Activated naive CD8-positive, alpha-beta T cell treated with anti-CD3 and anti-CD28 coated beads for 36 hours (primary cell): Measurements from ENCODE around the gene TDRD1. TPM values are rescaled to one million over a fixed set of nuclear protein-coding genes. Genes with fewer than 3 reads are reported as not detected.

Experiments used
- DNase-seq: peaks from one replicate; pipeline ENCODE4 v3.0.0; 2021
- H3K27ac Mint-ChIP-seq: one replicate; pipeline ENCODE4 v1.8.0; 2022; ENCODE audit warnings: mild to moderate bottlenecking, moderate library complexity, mixed read lengths
- H3K27me3 Mint-ChIP-seq: one replicate; pipeline ENCODE4 v1.8.0; 2022; ENCODE audit warnings: mild to moderate bottlenecking, mixed read lengths
- H3K36me3 Mint-ChIP-seq: one replicate; pipeline ENCODE4 v1.8.0; 2021; ENCODE audit warnings: mild to moderate bottlenecking, mixed read lengths
- H3K4me1 Mint-ChIP-seq: one replicate; pipeline ENCODE4 v1.8.0; 2021; ENCODE audit warnings: mixed read lengths
- H3K4me3 Mint-ChIP-seq: one replicate; pipeline ENCODE4 v1.8.0; 2022; ENCODE audit warnings: mild to moderate bottlenecking, moderate library complexity, mixed read lengths
- H3K9me3 Mint-ChIP-seq: one replicate; pipeline ENCODE4 v1.8.0; 2022; ENCODE audit warnings: mixed read lengths
- total RNA-seq, 2 experiments: library from RNA; stranded (reverse); gene quantifications; one replicate each; pipeline ENCODE4 v1.2.3, GENCODE V29; 2021

Gene TDRD1
- total RNA-seq, 2 experiments from 2014 or later: 0.21 to 0.24 TPM

DNA sequence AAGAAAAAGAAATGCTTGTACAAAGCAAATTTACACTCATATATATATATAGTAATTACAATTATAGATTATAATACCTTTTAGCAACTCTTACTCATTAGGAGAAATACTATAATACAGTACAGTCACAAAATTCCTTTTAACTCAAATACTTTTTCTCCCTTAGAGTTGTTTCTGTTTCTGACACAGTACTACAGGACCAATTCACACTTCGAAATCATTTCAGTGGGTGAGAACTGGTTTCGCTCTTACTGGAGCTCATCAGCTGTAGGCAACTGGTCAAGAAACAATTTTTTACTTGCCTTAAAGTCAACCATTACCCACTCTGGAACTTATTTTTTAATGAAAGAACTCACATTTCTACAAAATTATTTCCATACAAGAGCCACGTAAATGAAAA lies 11.2 kb upstream of the TDRD1 start:
- DNase-seq: no peak
- Mint-ChIP-seq H3K27ac (no peak overlapping the region), H3K36me3 (peaks cover 31% of the 10 kb centered on the region), H3K4me3 (no peak overlapping the region), H3K4me1 (peaks cover 47% of the 10 kb centered on the region), H3K27me3 (no peaks in the 10 kb centered on the region), H3K9me3 (peaks cover 6% of the 10 kb centered on the region)

DNA sequence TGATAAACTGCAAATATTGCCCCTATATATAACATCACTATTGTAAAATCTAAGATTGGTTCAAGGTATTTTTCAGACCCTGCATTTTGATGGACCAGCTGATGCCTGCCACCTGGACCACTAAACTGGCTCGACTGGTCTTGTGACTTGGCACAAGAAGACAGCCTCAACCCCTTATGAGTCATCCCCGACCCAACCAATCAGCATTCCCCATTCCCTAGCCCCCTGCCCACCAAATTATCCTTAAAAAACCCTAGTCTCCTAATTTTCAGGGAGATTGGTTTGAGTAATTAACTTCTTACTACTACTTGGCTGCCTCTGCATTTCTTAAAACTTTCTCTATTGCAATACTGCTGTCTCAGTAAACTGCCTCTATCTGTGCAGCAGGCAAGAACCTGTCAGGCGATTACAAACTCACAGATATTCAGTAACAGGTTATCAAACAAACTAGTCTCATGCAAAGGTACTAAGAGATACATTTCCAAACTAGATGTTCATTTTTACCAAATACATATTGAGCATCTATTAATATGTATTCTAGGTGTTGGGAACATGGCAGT lies 10.6 kb upstream of the TDRD1 start:
- Mint-ChIP-seq H3K4me1 (peaks cover 44% of the 10 kb centered on the region), H3K9me3 (peaks cover 6% of the 10 kb centered on the region), H3K4me3 (no peak overlapping the region), H3K27ac (no peak overlapping the region), H3K27me3 (no peaks in the 10 kb centered on the region), H3K36me3 (peaks cover 30% of the 10 kb centered on the region)
- DNase-seq: no peak

DNA sequence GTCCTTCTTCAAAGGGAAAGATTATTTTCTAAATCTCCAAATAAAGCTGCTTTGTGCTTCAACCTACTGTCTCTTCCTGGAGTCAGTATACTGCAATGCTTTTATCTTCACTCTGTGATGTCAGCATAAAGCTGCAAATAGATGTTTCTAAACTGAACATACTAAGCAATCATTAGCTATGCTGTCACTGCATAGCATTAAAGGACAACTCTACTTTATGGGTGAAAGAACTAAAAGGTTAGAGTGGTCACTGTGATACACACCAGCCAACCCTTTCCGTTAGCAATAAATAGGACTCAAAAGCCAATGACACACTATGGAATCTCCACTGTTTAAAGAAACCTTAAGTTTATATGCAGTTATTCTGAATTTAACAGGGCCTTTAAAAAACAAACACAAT lies 6.9 kb upstream of the TDRD1 start:
- peaks cover 3% of the 10 kb centered on the region for H3K27me3 Mint-ChIP-seq
- no peak for DNase-seq
- peak overlapping the region; percentile 98 for H3K4me3 Mint-ChIP-seq
- no peak overlapping the region for H3K27ac Mint-ChIP-seq
- H3K4me1 Mint-ChIP-seq: peaks cover 35% of the 10 kb centered on the region
- peaks cover 6% of the 10 kb centered on the region for H3K9me3 Mint-ChIP-seq
- H3K36me3 Mint-ChIP-seq: peaks cover 20% of the 10 kb centered on the region

DNA sequence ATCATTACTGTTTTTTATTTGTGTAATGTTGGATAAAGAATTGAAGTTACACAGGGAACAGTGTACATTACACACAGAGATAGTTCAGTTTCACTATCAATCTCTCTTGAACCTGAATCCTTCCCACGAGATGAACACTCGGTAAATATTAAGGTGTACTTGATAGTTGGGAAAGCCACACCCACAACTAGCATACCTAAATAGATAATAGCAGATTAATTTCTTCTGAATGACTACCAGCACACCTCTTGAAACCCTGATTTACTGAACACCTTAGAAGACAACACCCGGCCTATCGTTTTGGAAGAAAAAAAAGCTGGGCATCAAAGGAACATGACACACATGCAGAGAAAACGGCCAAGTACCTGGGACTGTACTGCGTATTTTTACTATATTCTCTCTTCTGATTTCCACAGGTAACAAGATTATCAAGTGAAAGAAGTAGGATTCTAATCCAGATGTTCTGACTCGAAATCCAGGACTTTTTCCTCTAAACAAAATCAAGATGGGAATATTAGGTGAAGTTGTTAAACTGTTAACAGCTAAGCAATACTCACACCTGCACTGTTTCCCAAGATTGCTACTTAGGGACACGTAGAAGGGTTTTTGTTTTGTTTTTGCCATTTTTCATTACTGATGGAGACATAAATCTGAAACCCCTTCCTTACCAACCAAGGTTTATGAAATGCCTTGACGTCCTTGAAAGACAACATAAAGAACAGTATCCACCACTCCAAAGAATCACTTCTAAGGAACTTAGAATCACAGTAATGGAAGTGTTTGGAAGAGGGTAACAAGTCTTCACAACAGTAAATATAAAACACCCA lies 6.2 kb upstream of the TDRD1 start:
- DNase-seq: no peak
- peaks cover 32% of the 10 kb centered on the region for H3K4me1 Mint-ChIP-seq
- H3K4me3 Mint-ChIP-seq: peak overlapping the region; percentile 98
- peaks cover 3% of the 10 kb centered on the region for H3K27me3 Mint-ChIP-seq
- H3K36me3 Mint-ChIP-seq: peaks cover 16% of the 10 kb centered on the region
- H3K27ac Mint-ChIP-seq: peak overlapping the region; percentile 97
- peaks cover 6% of the 10 kb centered on the region for H3K9me3 Mint-ChIP-seq

DNA sequence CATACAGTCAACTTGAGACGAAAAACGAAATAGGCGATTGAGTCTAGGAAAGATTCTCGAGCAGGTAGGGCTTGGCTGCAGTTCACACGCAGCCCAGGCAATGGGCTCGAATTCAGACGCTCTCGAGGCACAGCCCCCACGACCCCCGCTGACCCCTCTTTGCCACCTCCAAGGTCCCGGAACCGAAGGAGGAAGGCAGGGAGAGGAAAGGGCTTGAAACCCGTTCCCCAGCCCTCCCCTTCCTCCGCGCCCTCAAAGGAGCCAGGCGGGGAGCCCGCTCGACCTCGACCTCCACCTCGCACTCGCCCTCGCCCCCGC lies 5.6 kb upstream of the TDRD1 start:
- peaks cover 12% of the 10 kb centered on the region for H3K36me3 Mint-ChIP-seq
- H3K27ac Mint-ChIP-seq: peak overlapping the region; percentile 97
- H3K4me1 Mint-ChIP-seq: peaks cover 28% of the 10 kb centered on the region
- peaks cover 3% of the 10 kb centered on the region for H3K27me3 Mint-ChIP-seq
- H3K9me3 Mint-ChIP-seq: peaks cover 2% of the 10 kb centered on the region
- H3K4me3 Mint-ChIP-seq: peak overlapping the region; percentile 98
- no peak for DNase-seq

DNA sequence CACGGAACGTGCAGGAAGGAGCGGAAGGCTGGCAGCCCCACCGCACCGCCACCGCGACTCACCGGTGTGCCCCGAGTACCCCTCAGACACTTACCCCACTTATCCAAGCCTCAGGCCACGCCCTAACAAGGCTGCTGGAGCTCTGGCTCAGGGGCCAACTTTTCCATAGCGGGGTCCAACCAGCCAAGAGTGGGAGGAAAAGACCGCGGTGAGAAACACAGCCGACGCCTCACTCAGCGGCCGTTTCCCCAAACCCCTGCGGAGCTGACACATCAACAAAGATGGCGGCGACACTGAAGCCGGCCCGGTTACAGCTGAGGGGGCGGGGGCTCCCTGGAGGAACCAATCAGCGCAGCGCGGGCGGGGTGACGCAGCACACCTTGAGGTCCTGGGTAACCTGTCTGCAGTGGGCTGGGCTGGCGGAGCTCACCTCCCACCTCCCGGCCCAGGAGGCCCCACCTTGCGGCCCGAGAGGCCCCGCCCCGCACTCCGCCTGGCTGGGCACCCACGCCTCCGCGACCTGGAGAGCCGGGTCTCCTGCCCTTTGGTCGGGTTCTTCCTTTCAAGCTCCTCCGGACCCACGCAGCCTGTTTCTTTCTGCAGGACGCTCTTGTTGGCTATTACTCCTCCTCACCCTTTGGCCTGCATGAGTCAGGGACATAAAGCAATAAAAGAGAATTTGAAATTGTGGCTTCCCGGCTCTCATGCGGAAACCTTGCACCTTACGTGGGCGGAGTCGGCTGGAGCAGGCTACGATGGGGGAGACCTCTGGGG lies 5.0 kb upstream of the TDRD1 start, which contains the start of gene CCDC186:
CCDC186 (minus strand) TSS at position 283 of the 774 bp plus-strand sequence. CDS start 10,935 bp downstream, outside the sequence.
- Mint-ChIP-seq H3K9me3 (no peaks in the 10 kb centered on the region), H3K4me3 (peak within 1 kb of the TSS; percentile 98), H3K4me1 (peaks cover 27% of the 10 kb centered on the region), H3K27me3 (peaks cover 3% of the 10 kb centered on the region), H3K36me3 (peaks cover 8% of the 10 kb centered on the region), H3K27ac (peak within 1 kb of the TSS; percentile 97)
- DNase-seq: peak; percentile 98

DNA sequence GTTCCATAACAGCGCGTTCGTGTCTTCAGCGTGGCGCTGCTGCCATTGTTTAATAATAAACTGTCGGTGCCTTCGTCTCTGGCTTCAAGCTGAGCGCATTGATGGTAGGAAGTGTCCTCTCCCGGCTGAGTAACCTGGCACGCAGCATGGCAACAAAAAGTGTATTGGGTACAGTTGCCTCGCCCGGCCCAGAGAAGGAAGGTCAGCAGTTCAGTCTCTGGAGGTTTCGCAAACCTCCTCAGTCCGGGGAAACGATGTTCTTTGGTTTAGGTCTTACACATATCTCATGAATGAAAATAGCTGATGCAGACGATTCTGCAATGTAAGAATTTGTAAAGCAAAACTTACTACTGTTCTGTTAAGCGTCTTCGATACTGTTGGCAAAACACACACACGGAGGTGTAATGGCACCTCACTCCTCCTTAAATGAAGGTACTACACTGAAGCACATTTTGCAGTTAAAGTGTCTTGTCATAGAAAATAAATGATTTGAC lies 4.4 kb upstream of the TDRD1 start:
- Mint-ChIP-seq H3K9me3 (no peaks in the 10 kb centered on the region), H3K4me1 (peaks cover 27% of the 10 kb centered on the region), H3K27ac (peak overlapping the region; percentile 83), H3K27me3 (peaks cover 3% of the 10 kb centered on the region), H3K36me3 (peaks cover 3% of the 10 kb centered on the region), H3K4me3 (peak overlapping the region; percentile 98)
- DNase-seq: no peak

DNA sequence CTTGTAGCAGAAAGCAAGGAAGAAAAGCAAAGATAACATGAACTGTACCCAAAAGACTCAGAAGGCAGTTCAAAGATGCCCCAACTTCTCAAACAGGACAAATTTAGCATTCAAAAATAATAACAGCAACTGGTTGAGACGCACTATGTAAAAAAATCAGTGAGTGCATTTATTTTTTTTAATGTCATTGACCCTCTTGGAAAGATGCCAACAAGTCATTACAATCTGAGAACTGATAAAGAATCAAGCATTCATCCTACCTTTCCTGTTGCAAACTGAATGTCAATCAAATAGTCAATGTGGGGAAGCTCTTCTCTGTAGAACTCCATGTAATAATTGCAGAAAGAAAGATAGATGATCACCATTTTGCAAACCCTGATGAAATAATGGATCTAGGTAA lies 3.5 kb upstream of the TDRD1 start:
- no peaks in the 10 kb centered on the region for H3K9me3 Mint-ChIP-seq
- H3K36me3 Mint-ChIP-seq: no peaks in the 10 kb centered on the region
- peaks cover 3% of the 10 kb centered on the region for H3K27me3 Mint-ChIP-seq
- peaks cover 25% of the 10 kb centered on the region for H3K4me1 Mint-ChIP-seq
- no peak for DNase-seq
- no peak overlapping the region for H3K4me3 Mint-ChIP-seq
- no peak overlapping the region for H3K27ac Mint-ChIP-seq

DNA sequence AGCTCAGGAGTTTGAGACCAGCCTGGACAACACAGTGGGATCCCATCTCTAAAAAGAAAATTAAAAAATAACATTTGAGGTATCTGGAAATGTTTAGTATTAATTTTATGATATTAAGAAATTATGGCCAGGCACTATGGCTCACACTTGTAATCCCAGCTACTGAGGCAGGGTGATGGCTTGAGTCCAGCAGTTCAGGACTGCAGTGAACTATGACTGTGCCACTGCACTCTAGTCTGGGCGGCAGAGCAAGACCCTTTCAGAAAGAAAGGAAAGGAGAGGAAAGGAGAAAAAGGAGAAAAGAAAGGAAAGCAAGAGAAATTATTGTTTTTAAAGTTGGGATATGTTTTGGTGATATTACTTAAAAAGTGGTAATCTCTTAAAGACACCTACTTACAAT lies 2.6 kb upstream of the TDRD1 start:
- H3K9me3 Mint-ChIP-seq: no peaks in the 10 kb centered on the region
- H3K4me3 Mint-ChIP-seq: no peak overlapping the region
- H3K36me3 Mint-ChIP-seq: no peaks in the 10 kb centered on the region
- no peak overlapping the region for H3K27ac Mint-ChIP-seq
- H3K4me1 Mint-ChIP-seq: peaks cover 25% of the 10 kb centered on the region
- no peak for DNase-seq
- H3K27me3 Mint-ChIP-seq: peaks cover 3% of the 10 kb centered on the region

DNA sequence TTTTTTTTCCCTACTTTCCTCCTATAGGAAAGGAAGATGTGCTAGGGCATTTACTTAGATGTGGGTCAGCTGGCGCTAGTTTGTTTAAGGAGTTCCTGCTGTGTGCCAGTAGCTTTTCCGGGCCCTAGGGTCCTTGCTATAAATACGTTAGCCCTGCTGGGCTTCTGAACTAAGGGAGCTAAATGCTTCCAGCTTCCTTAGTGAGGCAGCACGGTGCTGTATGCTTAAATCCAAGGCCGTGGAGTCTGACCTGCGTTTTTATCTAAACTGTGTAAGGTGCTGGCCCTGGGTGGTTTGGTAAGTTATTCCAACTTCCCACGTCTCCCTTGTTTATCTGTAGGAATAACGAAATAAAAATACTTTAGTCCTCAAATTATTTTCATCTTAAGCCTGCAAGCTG lies 594 bp downstream of the TDRD1 start:
- Mint-ChIP-seq H3K27me3 (peaks cover 3% of the 10 kb centered on the region), H3K9me3 (no peaks in the 10 kb centered on the region), H3K4me3 (no peak overlapping the region), H3K27ac (no peak overlapping the region), H3K4me1 (peaks cover 9% of the 10 kb centered on the region), H3K36me3 (no peaks in the 10 kb centered on the region)
- DNase-seq: no peak

DNA sequence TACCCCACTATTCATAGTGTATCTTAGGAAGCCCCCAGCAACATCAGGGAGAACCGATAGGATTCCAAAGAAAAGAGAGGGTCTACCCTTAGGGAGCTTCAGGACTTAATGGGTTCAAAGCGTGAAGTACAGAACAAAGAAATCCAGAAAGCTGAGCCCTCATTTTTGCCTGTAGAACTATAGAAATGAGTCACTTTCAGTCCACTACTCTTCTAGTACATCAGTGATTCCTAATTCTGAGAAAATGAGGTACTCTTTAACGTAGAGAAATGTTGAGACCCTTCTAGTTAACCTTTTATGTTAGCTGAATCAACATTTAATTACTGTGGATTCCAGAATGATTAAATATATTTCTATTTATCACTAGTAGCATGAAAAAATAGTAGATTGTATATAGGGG lies 1.8 kb downstream of the TDRD1 start:
- Mint-ChIP-seq H3K9me3 (no peaks in the 10 kb centered on the region), H3K4me3 (no peak overlapping the region), H3K4me1 (peaks cover 2% of the 10 kb centered on the region), H3K27ac (no peak overlapping the region), H3K27me3 (no peaks in the 10 kb centered on the region), H3K36me3 (no peaks in the 10 kb centered on the region)
- DNase-seq: no peak

DNA sequence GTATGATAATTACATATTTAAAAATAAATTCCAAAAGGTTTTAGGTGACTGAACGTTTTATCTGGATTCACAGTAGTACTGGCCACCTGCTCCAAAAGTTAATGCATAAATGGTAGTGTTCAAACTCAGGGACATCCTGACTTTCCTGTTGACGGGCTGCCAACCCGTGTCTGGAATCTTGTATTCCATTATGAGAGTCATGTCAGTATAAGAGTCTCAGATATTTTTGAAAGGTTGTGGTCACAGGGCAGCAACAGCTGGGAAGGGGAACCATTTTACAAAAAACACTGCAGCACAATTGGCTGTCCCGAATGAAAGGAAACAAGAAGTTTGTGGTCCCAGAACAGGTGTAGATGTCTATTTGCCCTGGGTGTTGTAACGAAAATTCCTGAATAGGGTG lies 2.8 kb downstream of the TDRD1 start:
- DNase-seq: no peak
- no peaks in the 10 kb centered on the region for H3K9me3 Mint-ChIP-seq
- no peaks in the 10 kb centered on the region for H3K36me3 Mint-ChIP-seq
- H3K27me3 Mint-ChIP-seq: peaks cover 2% of the 10 kb centered on the region
- H3K4me3 Mint-ChIP-seq: no peak overlapping the region
- no peaks in the 10 kb centered on the region for H3K4me1 Mint-ChIP-seq
- no peak overlapping the region for H3K27ac Mint-ChIP-seq

DNA sequence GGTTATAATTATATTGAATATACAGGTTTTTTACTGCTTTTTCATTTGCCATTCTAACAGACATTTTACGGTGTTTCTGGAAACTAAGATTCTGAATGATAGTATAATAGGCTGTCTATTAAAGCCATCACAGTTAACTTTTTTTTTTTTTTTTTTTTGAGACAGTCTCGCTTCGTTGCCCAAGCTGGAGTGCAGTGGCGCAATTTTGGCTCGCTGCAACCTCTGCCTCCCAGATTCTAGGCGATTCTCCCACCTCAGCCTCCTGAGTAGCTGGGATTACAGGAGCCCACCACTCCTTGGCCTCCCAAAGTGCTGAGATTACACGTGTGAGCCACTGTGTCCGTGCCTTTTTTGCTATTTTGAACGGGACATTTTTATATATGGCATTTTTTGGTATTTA lies 4.4 kb downstream of the TDRD1 start:
- H3K36me3 Mint-ChIP-seq: no peaks in the 10 kb centered on the region
- H3K9me3 Mint-ChIP-seq: no peaks in the 10 kb centered on the region
- no peak overlapping the region for H3K27ac Mint-ChIP-seq
- H3K4me1 Mint-ChIP-seq: no peaks in the 10 kb centered on the region
- peaks cover 4% of the 10 kb centered on the region for H3K27me3 Mint-ChIP-seq
- no peak for DNase-seq
- no peak overlapping the region for H3K4me3 Mint-ChIP-seq

DNA sequence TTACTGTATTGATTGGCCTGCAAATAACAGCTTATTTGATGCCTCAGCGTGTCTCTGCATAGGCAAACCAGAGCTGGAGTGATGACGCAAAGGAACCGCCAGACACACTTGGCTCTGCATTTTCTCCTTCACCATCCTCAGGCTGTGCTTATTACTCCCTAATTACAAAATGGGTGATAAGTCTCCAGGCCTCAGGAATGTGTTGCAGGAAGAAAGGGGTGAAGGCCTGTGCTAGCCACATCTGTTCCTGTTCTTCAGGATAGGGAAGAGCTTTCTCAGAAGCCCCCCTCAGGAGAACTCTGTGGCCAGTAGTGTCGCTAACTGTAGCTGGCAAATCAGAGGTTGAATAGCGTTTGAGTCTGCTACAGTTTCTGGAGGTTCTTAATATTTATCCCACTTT lies 5.1 kb downstream of the TDRD1 start:
- DNase-seq: no peak
- Mint-ChIP-seq H3K36me3 (no peaks in the 10 kb centered on the region), H3K27ac (no peak overlapping the region), H3K27me3 (peaks cover 4% of the 10 kb centered on the region), H3K4me1 (no peaks in the 10 kb centered on the region), H3K9me3 (no peaks in the 10 kb centered on the region), H3K4me3 (no peak overlapping the region)

DNA sequence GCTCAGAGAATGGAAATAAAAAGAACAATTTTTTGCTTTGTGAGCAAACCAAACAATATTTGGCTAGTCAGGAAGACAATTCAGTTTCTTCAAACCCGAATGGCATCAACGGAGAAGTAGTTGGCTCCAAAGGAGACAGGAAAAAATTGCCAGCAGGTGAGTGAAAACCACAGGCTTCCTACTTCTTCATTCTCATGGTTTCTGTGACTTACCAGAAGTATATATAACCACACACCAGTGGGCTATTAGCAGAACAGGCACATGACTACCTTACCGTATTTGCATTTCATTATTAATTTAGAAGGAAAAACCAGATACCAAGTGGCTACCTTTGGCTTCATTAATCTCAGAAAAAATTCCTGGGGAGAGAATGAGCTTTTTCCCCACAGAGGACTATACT lies 8.8 kb downstream of the TDRD1 start:
- H3K4me1 Mint-ChIP-seq: no peaks in the 10 kb centered on the region

More for the DNA sequence above, 8.8 kb downstream of the TDRD1 start:
- no peaks in the 10 kb centered on the region for H3K36me3 Mint-ChIP-seq
- no peak for DNase-seq
- H3K27ac Mint-ChIP-seq: no peak overlapping the region
- H3K9me3 Mint-ChIP-seq: no peaks in the 10 kb centered on the region
- H3K27me3 Mint-ChIP-seq: peaks cover 11% of the 10 kb centered on the region
- H3K4me3 Mint-ChIP-seq: no peak overlapping the region
